ENCODE data around the gene VAV2. TPM values are rescaled to one million over a fixed set of nuclear protein-coding genes. Genes with fewer than 3 reads are reported as not detected.

The VAV2 gene
- total and polyA plus RNA-seq, 2 experiments from 2014 or later = 8.1 to 28.9 TPM

GRCh38 chr9:133726401-133727276 is 265.5 kb downstream of the VAV2 start:
- H3K9me3 Mint-ChIP-seq = peaks cover 3% of the 10 kb centered on the region; the same call in 1 of the 3 replicates
- H3K4me2 ChIP-seq = no peak overlapping the region
- H3K9me2 ChIP-seq (ENCODE audit: insufficient read depth) = no peaks in the 10 kb centered on the region
- no peaks in the 10 kb centered on the region for H3K4me1 Mint-ChIP-seq
- peak; percentile 70 for DNase-seq (ENCODE audit: low spot score)
- no peak overlapping the region for H3K27ac ChIP-seq (ENCODE audit: low read depth)
- H3K4me1 ChIP-seq (ENCODE audit: insufficient read depth) = no peaks in the 10 kb centered on the region
- no peaks in the 10 kb centered on the region; the same call in 2 of the 3 replicates for H3K36me3 Mint-ChIP-seq (ENCODE audit: low read depth)
- no peaks in the 10 kb centered on the region for H3F3A ChIP-seq (replicated peaks; ENCODE audit: low read depth)
- H3K79me2 ChIP-seq (replicated peaks; ENCODE audit: insufficient read depth) = no peaks in the 10 kb centered on the region
- H2AFZ ChIP-seq = no peak overlapping the region
- H3K36me3 ChIP-seq (ENCODE audit: insufficient read depth) = no peaks in the 10 kb centered on the region
- no peaks in the 10 kb centered on the region; the same call in 1 of the 2 replicates for H4K20me1 ChIP-seq (replicated peaks; ENCODE audit: insufficient read depth)
- no peak overlapping the region; the same call in 1 of the 2 replicates for H3K27ac Mint-ChIP-seq
- peak; percentile 86 for ATAC-seq
- H3K27me3 Mint-ChIP-seq (ENCODE audit: insufficient read depth, low read depth, poor library complexity) = peaks cover 16% of the 10 kb centered on the region
- no peaks in the 10 kb centered on the region for H3K27me3 ChIP-seq (ENCODE audit: insufficient read depth)
- TF ChIP-seq EZH2 (IDR thresholded peaks at IDR 0.05; ENCODE audit: low read depth, unreplicated experiment) = no peak
- TF ChIP-seq ZNF331 (CRISPR knock-in tag; IDR thresholded peaks at IDR 0.05; ENCODE audit: low read depth) = no peak
- no peak for TF ChIP-seq ZNF114 (CRISPR knock-in tag; IDR thresholded peaks at IDR 0.05)
- TF ChIP-seq STAT1 (IDR thresholded peaks at IDR 0.05; ENCODE audit: unreplicated experiment) = no peak
- no peak for TF ChIP-seq CREB1 (CRISPR knock-in tag; IDR thresholded peaks at IDR 0.05; ENCODE audit: low read depth)
- peak; percentile 53 to 83 for TF ChIP-seq CTCF (conservative IDR thresholded peaks at IDR 0.05; ENCODE audit: low read depth in 2 of 2)
- no peak overlapping the region for H3K4me3 ChIP-seq
- no peak overlapping the region for H3K4me3 Mint-ChIP-seq

- Histone ChIP-seq H3K4me3 (no peak overlapping the region), H3K4me1 (ENCODE audit: insufficient read depth) (no peaks in the 10 kb centered on the region), H3K9me2 (ENCODE audit: insufficient read depth) (no peaks in the 10 kb centered on the region), H3K79me2 (replicated peaks; ENCODE audit: insufficient read depth) (no peaks in the 10 kb centered on the region), H2AFZ (no peak overlapping the region), H3K27me3 (ENCODE audit: insufficient read depth) (no peaks in the 10 kb centered on the region), H3F3A (replicated peaks; ENCODE audit: low read depth) (no peaks in the 10 kb centered on the region), H3K36me3 (ENCODE audit: insufficient read depth) (no peaks in the 10 kb centered on the region), H3K4me2 (no peak overlapping the region), H4K20me1 (replicated peaks; ENCODE audit: insufficient read depth) (no peaks in the 10 kb centered on the region; the same call in 1 of the 2 replicates), H3K27ac (ENCODE audit: low read depth) (no peak overlapping the region)
- H3K36me3 Mint-ChIP-seq (ENCODE audit: low read depth) = no peaks in the 10 kb centered on the region; the same call in 2 of the 3 replicates
- no peak for ATAC-seq
- DNase-seq (ENCODE audit: low spot score) = no peak
- no peak overlapping the region for H3K4me3 Mint-ChIP-seq
- H3K9me3 Mint-ChIP-seq = peaks cover 3% of the 10 kb centered on the region; the same call in 1 of the 3 replicates
- no peaks in the 10 kb centered on the region for H3K4me1 Mint-ChIP-seq
- H3K27ac Mint-ChIP-seq = no peak overlapping the region
- peaks cover 13% of the 10 kb centered on the region for H3K27me3 Mint-ChIP-seq (ENCODE audit: insufficient read depth, low read depth, poor library complexity)
- TF ChIP-seq ZNF331 (CRISPR knock-in tag; IDR thresholded peaks at IDR 0.05; ENCODE audit: low read depth) (no peak), JUNB (IDR thresholded peaks at IDR 0.05; ENCODE audit: unreplicated experiment) (no peak), ETS1 (IDR thresholded peaks at IDR 0.05) (no peak), EZH2 (IDR thresholded peaks at IDR 0.05; ENCODE audit: low read depth, unreplicated experiment) (no peak), REST (IDR thresholded peaks at IDR 0.05; ENCODE audit: unreplicated experiment) (no peak), STAT1 (IDR thresholded peaks at IDR 0.05; ENCODE audit: unreplicated experiment) (no peak), POLR2AphosphoS5 (IDR thresholded peaks at IDR 0.05; ENCODE audit: low read depth) (no peak), EZH2phosphoT487 (IDR thresholded peaks at IDR 0.05; ENCODE audit: unreplicated experiment) (no peak)
These were observed 266.2 kb downstream of the VAV2 start for GRCh38 chr9:133725886-133726285.

Data from GM23338 (cell line).